Activated CD8-positive, alpha-beta T cell treated with anti-CD3 and anti-CD28 coated beads for 36 hours (primary cell): ENCODE measurements around the gene PTEN. TPM values are rescaled to one million over a fixed set of nuclear protein-coding genes. Genes with fewer than 3 reads are reported as not detected.

Experiments used
- ATAC-seq: fragments of 200-7000 bp; cut with Tn5 transposase; one replicate; pipeline ENCODE4 v1.10.0; 2021; ENCODE audit warnings: mild to moderate bottlenecking, moderate library complexity
- CTCF ChIA-PET: fragments of 350-600 bp; sonication (Branson Sonifier 250); formaldehyde crosslinking; loops from one replicate; lab custom pipeline; 2021; ENCODE audit warnings: antibody characterized with exemption; lab: Charles Lee
- POLR2A ChIA-PET: fragments of 350-600 bp; sonication (Branson Sonifier 250); formaldehyde crosslinking; loops from one replicate; lab custom pipeline; 2021; ENCODE audit warnings: antibody characterized with exemption; lab: Charles Lee
- DNase-seq: peaks from one replicate; pipeline ENCODE4 v3.0.0-alpha.2; 2020
- H3K27ac Mint-ChIP-seq: one replicate; pipeline ENCODE4 v1.8.0; 2021; ENCODE audit warnings: mild to moderate bottlenecking, mixed read lengths
- H3K27me3 Mint-ChIP-seq: one replicate; pipeline ENCODE4 v1.8.0; 2021; ENCODE audit warnings: mixed read lengths
- H3K36me3 Mint-ChIP-seq: one replicate; pipeline ENCODE4 v1.8.0; 2021; ENCODE audit warnings: low read depth, mixed read lengths
- H3K4me1 Mint-ChIP-seq: one replicate; pipeline ENCODE4 v1.8.0; 2021; ENCODE audit warnings: low read depth, mixed read lengths
- H3K4me3 Mint-ChIP-seq: one replicate; pipeline ENCODE4 v1.8.0; 2021; ENCODE audit warnings: mild to moderate bottlenecking, moderate library complexity, mixed read lengths
- H3K9me3 Mint-ChIP-seq: one replicate; pipeline ENCODE4 v1.8.0; 2021; ENCODE audit warnings: mixed read lengths
- intact Hi-C: fragments of 100-400 bp; cut with micrococcal nuclease; formaldehyde crosslinking; loops from one replicate; pipeline ENCODE4 v1.10.0; 2022
- total RNA-seq, 2 experiments: library from RNA; stranded (reverse); gene quantifications; one replicate each; pipeline ENCODE4 v1.2.3, GENCODE V29; 2021
- TF ChIP-seq, protein P1 (sequence below): fragments of 200-600 bp; IDR thresholded peaks from one replicate; pipeline ENCODE4 v1.8.0; 2022; ENCODE audit warnings: antibody characterized with exemption, mild to moderate bottlenecking

Gene PTEN
- total RNA-seq, 2 experiments from 2014 or later: 48.9 to 51.8 TPM

DNA sequence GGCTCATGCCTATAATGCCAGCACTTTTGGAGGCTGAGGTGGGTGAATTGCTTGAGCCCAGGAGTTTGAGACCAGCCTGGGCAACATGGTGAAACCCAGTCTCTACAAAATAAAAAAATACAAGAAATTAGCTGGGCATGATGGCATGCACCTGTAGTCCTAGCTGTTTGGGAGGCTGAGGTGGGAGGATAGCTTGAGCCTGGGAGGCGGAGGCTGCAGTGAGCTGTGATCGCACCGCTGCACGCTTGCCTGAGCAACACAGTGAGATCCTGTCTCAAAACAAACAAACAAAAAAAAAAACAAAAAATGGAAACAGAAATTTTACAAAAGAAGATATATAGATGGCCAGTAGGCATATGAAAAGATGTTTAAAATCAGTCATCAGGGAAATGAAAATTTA is 57.1 kb downstream of the PTEN start:
- intact Hi-C loops: no loop called here
- peaks cover 51% of the 10 kb centered on the region for H3K36me3 Mint-ChIP-seq
- ChIA-PET CTCF (interaction anchor here (0.6 kb wide), 1 partner anchor 9 kb away, joined by 4 read pairs; no protein-coding TSS in a partner anchor), POLR2A (no interaction called here)
- ATAC-seq (no peak), DNase-seq (no peak)
- TF ChIP-seq, protein P1, sequence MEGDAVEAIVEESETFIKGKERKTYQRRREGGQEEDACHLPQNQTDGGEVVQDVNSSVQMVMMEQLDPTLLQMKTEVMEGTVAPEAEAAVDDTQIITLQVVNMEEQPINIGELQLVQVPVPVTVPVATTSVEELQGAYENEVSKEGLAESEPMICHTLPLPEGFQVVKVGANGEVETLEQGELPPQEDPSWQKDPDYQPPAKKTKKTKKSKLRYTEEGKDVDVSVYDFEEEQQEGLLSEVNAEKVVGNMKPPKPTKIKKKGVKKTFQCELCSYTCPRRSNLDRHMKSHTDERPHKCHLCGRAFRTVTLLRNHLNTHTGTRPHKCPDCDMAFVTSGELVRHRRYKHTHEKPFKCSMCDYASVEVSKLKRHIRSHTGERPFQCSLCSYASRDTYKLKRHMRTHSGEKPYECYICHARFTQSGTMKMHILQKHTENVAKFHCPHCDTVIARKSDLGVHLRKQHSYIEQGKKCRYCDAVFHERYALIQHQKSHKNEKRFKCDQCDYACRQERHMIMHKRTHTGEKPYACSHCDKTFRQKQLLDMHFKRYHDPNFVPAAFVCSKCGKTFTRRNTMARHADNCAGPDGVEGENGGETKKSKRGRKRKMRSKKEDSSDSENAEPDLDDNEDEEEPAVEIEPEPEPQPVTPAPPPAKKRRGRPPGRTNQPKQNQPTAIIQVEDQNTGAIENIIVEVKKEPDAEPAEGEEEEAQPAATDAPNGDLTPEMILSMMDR: no peak
- no peaks in the 10 kb centered on the region for H3K27me3 Mint-ChIP-seq
- H3K4me1 Mint-ChIP-seq: peaks cover 71% of the 10 kb centered on the region
- H3K9me3 Mint-ChIP-seq: peaks cover 14% of the 10 kb centered on the region
- no peak overlapping the region for H3K4me3 Mint-ChIP-seq
- H3K27ac Mint-ChIP-seq: no peak overlapping the region

DNA sequence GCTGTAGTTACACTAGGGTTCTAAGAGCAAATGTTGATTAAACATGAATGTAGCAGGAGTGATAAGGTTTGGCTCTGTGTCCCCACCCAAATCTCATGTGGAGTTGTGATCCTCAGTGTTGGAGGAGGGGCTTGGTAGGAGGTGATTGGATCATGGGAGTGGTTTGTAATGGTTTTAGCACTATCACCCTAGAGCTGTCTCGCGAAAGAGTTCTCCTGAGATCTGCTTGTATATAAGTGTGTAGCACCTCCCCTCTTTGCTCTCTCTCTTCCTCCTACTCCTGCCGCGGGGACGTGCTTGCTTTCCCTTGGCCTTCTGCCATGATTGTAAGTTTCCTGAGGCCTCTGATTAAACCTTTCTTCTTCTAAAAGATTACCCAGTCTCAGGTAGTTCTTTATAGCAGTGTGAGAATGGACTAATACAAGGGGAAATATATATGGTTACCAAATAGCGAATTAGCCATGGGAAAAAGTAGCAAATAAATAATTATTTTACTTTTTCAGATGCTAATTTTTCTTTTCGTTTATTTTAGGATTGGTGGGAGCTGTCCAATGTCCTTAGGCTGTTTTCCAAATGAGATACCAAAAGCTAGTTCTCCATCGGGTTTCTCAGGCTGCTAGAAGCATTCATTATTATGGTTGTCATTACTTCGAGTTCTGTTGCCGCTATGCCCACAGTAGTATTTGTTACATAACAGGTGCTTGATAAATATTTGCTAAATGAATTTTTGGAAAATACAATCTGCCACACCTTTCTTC is 58.7 kb downstream of the PTEN start:
- ATAC-seq: no peak
- Mint-ChIP-seq H3K4me3 (no peak overlapping the region), H3K27ac (no peak overlapping the region), H3K9me3 (peaks cover 14% of the 10 kb centered on the region), H3K27me3 (no peaks in the 10 kb centered on the region), H3K4me1 (peaks cover 73% of the 10 kb centered on the region), H3K36me3 (peaks cover 54% of the 10 kb centered on the region)
- no peak for DNase-seq
- CTCF ChIA-PET: no interaction called here
- TF ChIP-seq, protein P1: no peak
- POLR2A ChIA-PET: interaction anchor here (0.7 kb wide), 1 partner anchor 193 kb away, joined by 3 read pairs; no protein-coding TSS in a partner anchor
- intact Hi-C loops: no loop called here

DNA sequence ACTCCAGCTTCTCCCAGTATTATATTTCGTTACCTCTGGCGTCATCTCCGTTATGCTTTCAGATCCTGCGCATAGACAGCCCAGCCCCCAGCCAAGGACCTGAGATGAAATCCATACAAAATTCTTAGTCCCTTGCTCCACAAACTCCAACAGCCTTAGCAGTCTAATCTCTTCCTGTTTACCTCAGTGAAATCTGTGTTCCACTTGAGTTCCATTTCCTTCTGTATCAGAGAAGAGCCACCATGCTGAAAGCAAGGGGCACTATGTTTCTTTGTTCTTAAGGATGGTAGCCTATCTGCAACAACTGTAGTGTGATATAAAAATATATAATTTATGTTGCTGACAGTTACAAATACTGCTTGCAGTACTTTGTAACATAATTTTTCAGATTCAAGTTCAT is 59.8 kb downstream of the PTEN start:
- TF ChIP-seq, protein P1: no peak
- Mint-ChIP-seq H3K27me3 (no peaks in the 10 kb centered on the region), H3K36me3 (peaks cover 59% of the 10 kb centered on the region), H3K4me1 (peaks cover 73% of the 10 kb centered on the region), H3K27ac (no peak overlapping the region), H3K9me3 (peaks cover 14% of the 10 kb centered on the region), H3K4me3 (no peak overlapping the region)
- POLR2A ChIA-PET: no interaction called here
- ATAC-seq: no peak
- intact Hi-C loops: no loop called here
- no peak for DNase-seq
- CTCF ChIA-PET: no interaction called here

- H3K4me3 Mint-ChIP-seq: no peak overlapping the region
- peaks cover 75% of the 10 kb centered on the region for H3K4me1 Mint-ChIP-seq
- intact Hi-C loops: no loop called here
Measured at GRCh38 chr10:87925570-87925969, 62.1 kb downstream of the PTEN start.

DNA sequence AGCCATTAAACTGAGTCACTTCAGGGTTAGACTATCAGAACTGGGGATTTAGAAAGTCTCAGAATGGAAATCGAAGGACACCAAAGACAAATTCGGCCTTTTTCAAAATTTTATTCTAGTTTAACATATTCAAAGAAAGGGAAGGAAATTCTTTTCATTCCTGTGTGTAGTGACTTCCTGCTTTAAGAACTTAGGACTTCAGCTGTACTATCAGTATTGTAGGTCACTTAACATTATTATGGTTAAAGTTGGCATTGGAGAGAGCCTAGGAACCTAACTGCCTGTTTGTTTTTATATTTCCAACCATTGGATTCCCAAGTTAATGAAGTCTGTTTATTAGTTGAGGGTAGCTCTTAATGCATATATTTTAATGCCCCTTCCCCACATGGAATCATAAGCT is 63.7 kb downstream of the PTEN start:
- H3K36me3 Mint-ChIP-seq: peaks cover 46% of the 10 kb centered on the region
- no peak overlapping the region for H3K4me3 Mint-ChIP-seq
- POLR2A ChIA-PET: no interaction called here
- H3K27ac Mint-ChIP-seq: no peak overlapping the region
- DNase-seq (no peak), ATAC-seq (no peak)
- no peaks in the 10 kb centered on the region for H3K27me3 Mint-ChIP-seq
- CTCF ChIA-PET: no interaction called here
- H3K4me1 Mint-ChIP-seq: peaks cover 83% of the 10 kb centered on the region
- H3K9me3 Mint-ChIP-seq: peaks cover 9% of the 10 kb centered on the region
- TF ChIP-seq, protein P1: no peak
- intact Hi-C loops: no loop called here

More at GRCh38 chr10:87925570-87925969, 62.1 kb downstream of the PTEN start:
- DNase-seq: no peak
- POLR2A ChIA-PET: no interaction called here
- CTCF ChIA-PET: interaction anchor here (1.0 to 1.4 kb wide), 3 partner anchors 10 to 138 kb away, joined by 3 to 4 read pairs (median 3); no protein-coding TSS in a partner anchor
- H3K9me3 Mint-ChIP-seq: peaks cover 14% of the 10 kb centered on the region
- TF ChIP-seq, protein P1: no peak
- H3K36me3 Mint-ChIP-seq: peaks cover 55% of the 10 kb centered on the region
- ATAC-seq: no peak
- no peak overlapping the region for H3K27ac Mint-ChIP-seq
- no peaks in the 10 kb centered on the region for H3K27me3 Mint-ChIP-seq
